Fibroblast of lung (primary cell): Measurements from ENCODE around the gene VPS33B. TPM values are rescaled to one million over a fixed set of nuclear protein-coding genes. Genes with fewer than 3 reads are reported as not detected.
A peak's percentile ranks its signal among the peaks of the same experiment; 100 is the strongest.

Experiments
- DNase-seq, 2 donors: peaks; one replicate each; pipeline versions ENCODE4 v3.0.0 to v3.0.0-alpha.2; 2010; ENCODE audit warnings: low read depth in 2 of 2
- H2AFZ ChIP-seq: 2 replicates; pipeline ENCODE4 v1.5.1; 2012; ENCODE audit warnings: low read length, control low read depth, inconsistent platforms
- H3K27ac ChIP-seq: 2 replicates; pipeline ENCODE4 v1.5.1; 2011; ENCODE audit warnings: low read length, control low read depth; ENCODE audit not compliant: insufficient read depth
- H3K27me3 ChIP-seq: 2 replicates; pipeline ENCODE4 v1.5.1; 2011; ENCODE audit warnings: mild to moderate bottlenecking, low read length; ENCODE audit not compliant: control insufficient read depth, insufficient read depth
- H3K36me3 ChIP-seq: 2 replicates; pipeline ENCODE4 v1.5.1; 2011; ENCODE audit warnings: low read length; ENCODE audit not compliant: control insufficient read depth, insufficient read depth
- H3K4me1 ChIP-seq: 2 replicates; pipeline ENCODE4 v1.5.1; 2011; ENCODE audit warnings: low read length; ENCODE audit not compliant: control insufficient read depth, insufficient read depth; ENCODE audit errors: extremely low read depth
- H3K4me2 ChIP-seq: 2 replicates; pipeline ENCODE4 v1.5.1; 2011; ENCODE audit warnings: low read length, control low read depth; ENCODE audit not compliant: insufficient read depth; ENCODE audit errors: extremely low read depth
- H3K4me3 ChIP-seq, 4 experiments: fragments of 200-600 bp in 1 of 4; sonication (generic) in 1 of 4; replicated peaks in 1 of 4; 2 replicates each; pipeline ENCODE4 v1.5.1; 2011 to 2016; ENCODE audit warnings: low read length in 4 of 4, low read depth in 3 of 4, mild to moderate bottlenecking in 3 of 4, control low read depth in 2 of 4, inconsistent platforms in 1 of 4, mixed read lengths in 1 of 4; ENCODE audit not compliant: insufficient read depth in 1 of 4; ENCODE audit errors: control extremely low read depth in 1 of 4
- H3K79me2 ChIP-seq: 2 replicates; pipeline ENCODE4 v1.5.1; 2012; ENCODE audit warnings: mild to moderate bottlenecking, low read length, inconsistent platforms; ENCODE audit not compliant: control insufficient read depth, insufficient read depth
- H3K9ac ChIP-seq: 2 replicates; pipeline ENCODE4 v1.5.1; 2011; ENCODE audit warnings: mild to moderate bottlenecking, low read length, control low read depth; ENCODE audit not compliant: insufficient read depth
- H3K9me3 ChIP-seq: 2 replicates; pipeline ENCODE4 v1.5.1; 2012; ENCODE audit warnings: low read depth, low read length; ENCODE audit not compliant: control insufficient read depth, insufficient read depth
- H4K20me1 ChIP-seq: 2 replicates; pipeline ENCODE4 v1.5.1; 2011; ENCODE audit warnings: low read length; ENCODE audit not compliant: control insufficient read depth, insufficient read depth; ENCODE audit errors: extremely low read depth
- EZH2 ChIP-seq: IDR thresholded peaks from 2 replicates; pipeline ENCODE4 v1.5.1; 2012; ENCODE audit warnings: low read length, control low read depth, mild to moderate bottlenecking; ENCODE audit errors: missing control alignments
- polyA minus RNA-seq: library from RNA; depleted of rRNA, polyadenylated mRNA; stranded (reverse); fragments of >200 nt; gene quantifications from 2 replicates; pipeline ENCODE4 v1.2.3, GENCODE V29; 2011; ENCODE audit warnings: low replicate concordance
- polyA plus RNA-seq, 2 donors: library from polyadenylated mRNA; depleted of rRNA in 1 of 2; stranded (reverse) in 1 of 2; unstranded in 1 of 2; fragments of >200 nt; gene quantifications; 2 replicates each; pipeline ENCODE4 v1.2.1, GENCODE V29; 2011 to 2012; ENCODE audit warnings: missing spikeins in 1 of 2
- total RNA-seq: library from RNA; depleted of rRNA; stranded (reverse); fragments of >200 nt; gene quantifications from 2 replicates; pipeline ENCODE4 v1.2.1, GENCODE V29; 2014
- TF ChIP-seq, protein P1 (sequence below), 2 donors: IDR thresholded peaks in 1 of 2; conservative IDR thresholded peaks in 1 of 2; 1 replicate in 1 of 2; 2 replicates in 1 of 2; pipeline ENCODE4 v1.5.1; 2011 to 2012; ENCODE audit warnings: low read length in 2 of 2, control low read depth in 1 of 2, inconsistent platforms in 1 of 2, low read depth in 1 of 2, mild to moderate bottlenecking in 1 of 2

Gene VPS33B
- 9.0 and 11.2 TPM in 2 replicates for total RNA-seq
- polyA plus RNA-seq: 11.1 and 11.2 TPM in 2 replicates
- 11.4 and 14.5 TPM in 2 replicates for polyA plus RNA-seq (2012)
- polyA minus RNA-seq: 6.4 and 21.0 TPM in 2 replicates

GRCh38 chr15:91022075-91022831, at the start of gene VPS33B:
VPS33B (minus strand) TSS chr15:91022594; CDS start chr15:91022249, 345 bp downstream.
- Histone ChIP-seq H3K36me3 (no peaks in the 10 kb centered on the region), H3K4me1 (no peaks in the 10 kb centered on the region), H3K4me3 (peak within 1 kb of the TSS; percentile 88 to 97 (median 92)), H4K20me1 (no peaks in the 10 kb centered on the region), H3K79me2 (peaks cover 28% of the 10 kb centered on the region), H2AFZ (peak within 1 kb of the TSS; percentile 97), H3K27ac (peak within 1 kb of the TSS; percentile 80), H3K9me3 (no peaks in the 10 kb centered on the region), H3K4me2 (peak within 1 kb of the TSS; percentile 95), H3K9ac (peak within 1 kb of the TSS; percentile 82), H3K27me3 (no peaks in the 10 kb centered on the region)
- DNase-seq: peak; percentile 86 to 87
- TF ChIP-seq, protein P1, sequence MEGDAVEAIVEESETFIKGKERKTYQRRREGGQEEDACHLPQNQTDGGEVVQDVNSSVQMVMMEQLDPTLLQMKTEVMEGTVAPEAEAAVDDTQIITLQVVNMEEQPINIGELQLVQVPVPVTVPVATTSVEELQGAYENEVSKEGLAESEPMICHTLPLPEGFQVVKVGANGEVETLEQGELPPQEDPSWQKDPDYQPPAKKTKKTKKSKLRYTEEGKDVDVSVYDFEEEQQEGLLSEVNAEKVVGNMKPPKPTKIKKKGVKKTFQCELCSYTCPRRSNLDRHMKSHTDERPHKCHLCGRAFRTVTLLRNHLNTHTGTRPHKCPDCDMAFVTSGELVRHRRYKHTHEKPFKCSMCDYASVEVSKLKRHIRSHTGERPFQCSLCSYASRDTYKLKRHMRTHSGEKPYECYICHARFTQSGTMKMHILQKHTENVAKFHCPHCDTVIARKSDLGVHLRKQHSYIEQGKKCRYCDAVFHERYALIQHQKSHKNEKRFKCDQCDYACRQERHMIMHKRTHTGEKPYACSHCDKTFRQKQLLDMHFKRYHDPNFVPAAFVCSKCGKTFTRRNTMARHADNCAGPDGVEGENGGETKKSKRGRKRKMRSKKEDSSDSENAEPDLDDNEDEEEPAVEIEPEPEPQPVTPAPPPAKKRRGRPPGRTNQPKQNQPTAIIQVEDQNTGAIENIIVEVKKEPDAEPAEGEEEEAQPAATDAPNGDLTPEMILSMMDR (conservative IDR thresholded peaks at IDR 0.05 in 1 of 2, IDR thresholded peaks at IDR 0.05 in 1 of 2; ENCODE audit: low read depth in 1 of 2, low read length in 2 of 2): no peak

GRCh38 chr15:91072161-91072560, 49.8 kb upstream of the VPS33B start:
- Histone ChIP-seq H3K4me3 (no peak overlapping the region), H2AFZ (no peak overlapping the region), H3K9ac (no peak overlapping the region), H3K79me2 (no peaks in the 10 kb centered on the region), H4K20me1 (no peaks in the 10 kb centered on the region), H3K27me3 (no peaks in the 10 kb centered on the region), H3K27ac (no peak overlapping the region), H3K4me1 (no peaks in the 10 kb centered on the region), H3K4me2 (no peak overlapping the region), H3K36me3 (no peaks in the 10 kb centered on the region), H3K9me3 (no peaks in the 10 kb centered on the region)
- TF ChIP-seq, protein P1 (conservative IDR thresholded peaks at IDR 0.05 in 1 of 2, IDR thresholded peaks at IDR 0.05 in 1 of 2; ENCODE audit: low read depth in 1 of 2, low read length in 2 of 2): no peak
- TF ChIP-seq EZH2: no peak
- DNase-seq: no peak

GRCh38 chr15:91070872-91071271, 48.5 kb upstream of the VPS33B start:
- no peak overlapping the region for H3K4me3 ChIP-seq
- no peaks in the 10 kb centered on the region for H3K4me1 ChIP-seq
- no peaks in the 10 kb centered on the region for H4K20me1 ChIP-seq
- H2AFZ ChIP-seq: no peak overlapping the region
- no peak for DNase-seq
- H3K4me2 ChIP-seq: no peak overlapping the region
- no peak for TF ChIP-seq EZH2
- TF ChIP-seq, protein P1 (conservative IDR thresholded peaks at IDR 0.05 in 1 of 2, IDR thresholded peaks at IDR 0.05 in 1 of 2; ENCODE audit: low read depth in 1 of 2, low read length in 2 of 2): no peak
- no peak overlapping the region for H3K9ac ChIP-seq
- no peaks in the 10 kb centered on the region for H3K79me2 ChIP-seq
- H3K36me3 ChIP-seq: no peaks in the 10 kb centered on the region
- H3K27ac ChIP-seq: no peak overlapping the region
- no peaks in the 10 kb centered on the region for H3K27me3 ChIP-seq
- H3K9me3 ChIP-seq: no peaks in the 10 kb centered on the region
